Mesenchymal stem cell (in vitro differentiated cells and primary cell): ENCODE data around the gene CMSS1.

Experiments
- DNase-seq: peaks from one replicate; pipeline ENCODE4 v3.0.0-alpha.2; 2013
- H2AFZ ChIP-seq: one replicate; pipeline ENCODE4 v1.6.1; 2013; ENCODE audit warnings: low read depth, mild to moderate bottlenecking, control low read depth, inconsistent platforms, low read length, moderate library complexity
- H2AK5ac ChIP-seq: 2 replicates; pipeline ENCODE4 v1.6.1; 2013; ENCODE audit warnings: low read length, moderate library complexity, mild to moderate bottlenecking, inconsistent platforms; ENCODE audit not compliant: severe bottlenecking
- H2BK120ac ChIP-seq: one replicate; pipeline ENCODE4 v1.6.1; 2013; ENCODE audit warnings: low read depth, mild to moderate bottlenecking, inconsistent platforms, low read length, moderate library complexity
- H2BK12ac ChIP-seq, 2 experiments: one replicate each; pipeline ENCODE4 v1.6.1; 2013; ENCODE audit warnings: inconsistent platforms in 2 of 2, low read length in 2 of 2, mild to moderate bottlenecking in 2 of 2, moderate library complexity in 2 of 2, control low read depth in 1 of 2
- H2BK15ac ChIP-seq: one replicate; pipeline ENCODE4 v1.6.1; 2013; ENCODE audit warnings: mild to moderate bottlenecking, low read depth, inconsistent platforms; ENCODE audit not compliant: poor library complexity, severe bottlenecking
- H2BK5ac ChIP-seq: 2 replicates; pipeline ENCODE4 v1.6.1; 2013; ENCODE audit warnings: low read depth, mild to moderate bottlenecking, low read length, control low read depth, inconsistent platforms; ENCODE audit not compliant: poor library complexity, severe bottlenecking
- H3K14ac ChIP-seq, 2 experiments: one replicate each; pipeline ENCODE4 v1.6.1; 2013; ENCODE audit warnings: inconsistent platforms in 2 of 2, low read length in 2 of 2, control low read depth in 1 of 2, mild to moderate bottlenecking in 1 of 2, moderate library complexity in 1 of 2
- H3K18ac ChIP-seq, 2 experiments: one replicate each; pipeline ENCODE4 v1.6.1; 2013; ENCODE audit warnings: inconsistent platforms in 2 of 2, low read length in 2 of 2, control low read depth in 1 of 2, low read depth in 1 of 2, mild to moderate bottlenecking in 1 of 2
- H3K23ac ChIP-seq, 2 experiments: one replicate each; pipeline ENCODE4 v1.6.1; 2013; ENCODE audit warnings: inconsistent platforms in 2 of 2, low read length in 2 of 2, mild to moderate bottlenecking in 2 of 2, moderate library complexity in 2 of 2, control low read depth in 1 of 2
- H3K27ac ChIP-seq: 2 replicates; pipeline ENCODE4 v1.5.1; 2013; ENCODE audit warnings: mild to moderate bottlenecking, moderate library complexity, low read length, control low read depth, inconsistent platforms; ENCODE audit not compliant: poor library complexity, severe bottlenecking
- H3K27me3 ChIP-seq, 2 experiments: 2 replicates each; pipeline versions ENCODE4 v1.6.1 to v1.7.0; 2013; ENCODE audit warnings: low read length in 2 of 2, mild to moderate bottlenecking in 2 of 2, moderate library complexity in 2 of 2, control low read depth in 1 of 2, inconsistent platforms in 1 of 2; ENCODE audit not compliant: control insufficient read depth in 1 of 2, insufficient read depth in 1 of 2
- H3K36me3 ChIP-seq, 2 experiments: 2 replicates each; pipeline versions ENCODE4 v1.6.1 to v1.7.0; 2013; ENCODE audit warnings: low read length in 2 of 2, control low read depth in 1 of 2, inconsistent platforms in 1 of 2, low read depth in 1 of 2, mild to moderate bottlenecking in 1 of 2; ENCODE audit not compliant: insufficient read depth in 2 of 2, control insufficient read depth in 1 of 2
- H3K4ac ChIP-seq, 2 experiments: one replicate each; pipeline ENCODE4 v1.6.1; 2013; ENCODE audit warnings: inconsistent platforms in 2 of 2, low read length in 2 of 2, mild to moderate bottlenecking in 2 of 2, moderate library complexity in 2 of 2, control low read depth in 1 of 2, low read depth in 1 of 2
- H3K4me1 ChIP-seq: 2 replicates; pipeline ENCODE4 v1.6.1; 2013; ENCODE audit warnings: low read depth, low read length, control low read depth; ENCODE audit not compliant: control insufficient read depth, insufficient read depth
- H3K4me2 ChIP-seq: 2 replicates; pipeline ENCODE4 v1.6.1; 2013; ENCODE audit warnings: low read length, mild to moderate bottlenecking, inconsistent platforms; ENCODE audit not compliant: poor library complexity, severe bottlenecking
- H3K4me3 ChIP-seq, 2 experiments: 2 replicates each; pipeline versions ENCODE4 v1.5.1 to v1.7.0; 2013; ENCODE audit warnings: low read length in 2 of 2, mild to moderate bottlenecking in 2 of 2, control low read depth in 1 of 2, low read depth in 1 of 2; ENCODE audit not compliant: insufficient read depth in 1 of 2
- H3K79me1 ChIP-seq: replicated peaks from 2 replicates; pipeline ENCODE4 v1.6.1; 2013; ENCODE audit warnings: mild to moderate bottlenecking, control low read depth, low read length, inconsistent platforms; ENCODE audit not compliant: poor library complexity, severe bottlenecking
- H3K9ac ChIP-seq: 2 replicates; pipeline ENCODE4 v1.7.0; 2013; ENCODE audit warnings: mild to moderate bottlenecking, low read length, moderate library complexity
- H3K9me3 ChIP-seq: 2 replicates; pipeline ENCODE4 v1.7.0; 2013; ENCODE audit warnings: mild to moderate bottlenecking, low read length; ENCODE audit not compliant: control insufficient read depth
- H4K8ac ChIP-seq: one replicate; pipeline ENCODE4 v1.6.1; 2013; ENCODE audit warnings: inconsistent platforms, mild to moderate bottlenecking, low read length, moderate library complexity
- H4K91ac ChIP-seq: one replicate; pipeline ENCODE4 v1.6.1; 2013; ENCODE audit warnings: mild to moderate bottlenecking, low read length, inconsistent platforms
- WGBS: methylation state at CpG from one replicate; pipeline ENCODE4 v1.1.7; 2013; ENCODE audit warnings: mixed read lengths; 5-methylcytosine and 5-hydroxymethylcytosine counted together

CMSS1 gene

DNA sequence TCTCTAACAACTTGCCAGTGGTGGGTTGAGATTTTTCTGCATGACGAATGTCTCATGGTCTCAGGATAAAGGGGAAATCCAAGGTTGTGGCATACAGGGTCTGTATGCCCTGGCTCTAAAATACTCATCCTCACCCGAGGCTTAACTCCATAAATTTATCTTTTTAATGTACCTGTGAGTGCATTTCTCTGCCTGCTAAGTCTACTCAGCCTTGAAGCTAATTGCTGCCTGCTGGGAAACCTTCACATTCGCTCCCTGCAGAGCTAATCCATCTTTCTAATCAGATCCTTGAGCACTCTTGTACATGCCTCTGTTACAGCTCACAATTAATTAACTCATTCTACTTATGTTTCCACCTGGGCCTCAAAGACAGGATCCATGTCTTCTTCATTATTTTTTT is 93.8 kb downstream of the CMSS1 start:
- no peak overlapping the region for H2BK15ac ChIP-seq
- no peak overlapping the region for H2BK5ac ChIP-seq
- H4K8ac ChIP-seq = no peak overlapping the region
- H3K4me3 ChIP-seq = no peak overlapping the region
- H3K27ac ChIP-seq = peak overlapping the region; percentile 77
- H3K4me1 ChIP-seq = peaks cover 3% of the 10 kb centered on the region
- no peak overlapping the region for H2AFZ ChIP-seq
- H3K23ac ChIP-seq = no peak overlapping the region
- no peaks in the 10 kb centered on the region for H3K36me3 ChIP-seq
- H4K91ac ChIP-seq = no peak overlapping the region
- DNase-seq = no peak
- H3K9me3 ChIP-seq = no peaks in the 10 kb centered on the region
- no peak overlapping the region for H2BK12ac ChIP-seq
- no peak overlapping the region for H2BK120ac ChIP-seq
- H3K14ac ChIP-seq = no peak overlapping the region
- no peak overlapping the region for H3K18ac ChIP-seq
- no peak overlapping the region for H3K4ac ChIP-seq
- no peaks in the 10 kb centered on the region for H3K27me3 ChIP-seq
- H3K4me2 ChIP-seq = no peak overlapping the region
- H3K79me1 ChIP-seq = peaks cover 1% of the 10 kb centered on the region
- WGBS = 57% methylated on average over 3 of the region's 3 CpGs
- no peak overlapping the region for H3K9ac ChIP-seq
- H2AK5ac ChIP-seq = peak overlapping the region; percentile 55

DNA sequence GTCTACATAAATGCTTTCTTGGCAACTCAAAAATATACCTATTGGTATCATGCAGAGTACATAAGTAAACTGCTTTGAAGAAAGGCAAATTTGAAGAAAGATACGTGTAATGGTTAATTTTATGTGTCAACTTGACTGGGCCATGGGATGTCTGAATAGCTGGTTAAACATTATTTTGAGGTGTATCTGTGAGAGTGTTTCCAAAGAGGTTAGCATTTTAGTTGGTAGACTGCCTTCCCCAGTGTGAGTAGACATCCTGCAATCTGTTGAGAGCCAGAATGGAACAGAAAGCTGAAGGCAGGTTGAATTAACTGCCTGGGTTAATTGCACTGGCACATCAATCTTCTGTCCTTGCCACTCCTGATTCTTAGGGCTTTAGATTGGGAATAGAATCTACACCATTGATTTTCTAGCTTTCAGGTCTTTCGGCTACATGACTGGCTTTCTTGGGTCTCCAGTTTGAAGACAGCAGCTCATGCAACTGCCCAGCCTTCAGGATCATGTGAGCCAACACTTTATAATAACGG is 98.3 kb downstream of the CMSS1 start:
- Histone ChIP-seq H3K9me3 (no peaks in the 10 kb centered on the region), H3K27ac (no peak overlapping the region), H2BK15ac (no peak overlapping the region), H3K79me1 (peaks cover 1% of the 10 kb centered on the region), H2AK5ac (no peak overlapping the region), H4K91ac (no peak overlapping the region), H3K14ac (no peak overlapping the region), H3K9ac (no peak overlapping the region), H3K4me3 (no peak overlapping the region), H3K4me1 (peaks cover 3% of the 10 kb centered on the region), H4K8ac (no peak overlapping the region), H3K27me3 (no peaks in the 10 kb centered on the region), H2BK120ac (no peak overlapping the region), H2AFZ (no peak overlapping the region), H3K36me3 (no peaks in the 10 kb centered on the region), H3K18ac (no peak overlapping the region), H3K4me2 (no peak overlapping the region), H3K23ac (no peak overlapping the region), H3K4ac (no peak overlapping the region), H2BK12ac (no peak overlapping the region), H2BK5ac (no peak overlapping the region)
- no peak for DNase-seq
- WGBS = 100% methylated on average over 3 of the region's 3 CpGs

DNA sequence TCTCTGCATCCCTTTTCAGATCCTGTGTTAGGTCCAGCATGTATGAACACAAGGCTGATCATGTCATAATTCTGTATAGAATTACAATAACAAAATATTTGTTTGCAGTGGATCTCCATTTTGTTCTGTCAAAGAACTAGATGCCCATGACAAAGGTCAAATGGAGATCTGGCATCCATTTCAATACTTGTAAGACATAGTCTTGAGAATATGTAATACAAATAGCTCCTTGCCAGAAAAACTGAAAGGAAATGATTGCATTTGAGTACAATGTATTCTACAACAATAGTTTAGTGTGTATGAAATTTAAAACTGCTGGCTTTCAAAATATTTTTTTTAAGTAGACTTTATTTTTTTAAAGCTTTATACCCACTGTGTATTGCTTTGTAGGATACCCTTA is 101.1 kb downstream of the CMSS1 start:
- no peak overlapping the region for H3K4ac ChIP-seq
- no peaks in the 10 kb centered on the region for H3K27me3 ChIP-seq
- H3K27ac ChIP-seq = no peak overlapping the region
- H3K4me1 ChIP-seq = no peaks in the 10 kb centered on the region
- H3K36me3 ChIP-seq = no peaks in the 10 kb centered on the region
- no peak overlapping the region for H2AK5ac ChIP-seq
- no peak overlapping the region for H3K18ac ChIP-seq
- no peaks in the 10 kb centered on the region for H3K9me3 ChIP-seq
- no peak overlapping the region for H2AFZ ChIP-seq
- H2BK5ac ChIP-seq = no peak overlapping the region
- DNase-seq = no peak
- H3K79me1 ChIP-seq = no peaks in the 10 kb centered on the region
- no peak overlapping the region for H3K9ac ChIP-seq
- H4K91ac ChIP-seq = no peak overlapping the region
- no peak overlapping the region for H2BK12ac ChIP-seq
- no peak overlapping the region for H4K8ac ChIP-seq
- no peak overlapping the region for H2BK120ac ChIP-seq
- H3K4me2 ChIP-seq = no peak overlapping the region
- no peak overlapping the region for H2BK15ac ChIP-seq
- no peak overlapping the region for H3K23ac ChIP-seq
- no peak overlapping the region for H3K4me3 ChIP-seq
- H3K14ac ChIP-seq = no peak overlapping the region

DNA sequence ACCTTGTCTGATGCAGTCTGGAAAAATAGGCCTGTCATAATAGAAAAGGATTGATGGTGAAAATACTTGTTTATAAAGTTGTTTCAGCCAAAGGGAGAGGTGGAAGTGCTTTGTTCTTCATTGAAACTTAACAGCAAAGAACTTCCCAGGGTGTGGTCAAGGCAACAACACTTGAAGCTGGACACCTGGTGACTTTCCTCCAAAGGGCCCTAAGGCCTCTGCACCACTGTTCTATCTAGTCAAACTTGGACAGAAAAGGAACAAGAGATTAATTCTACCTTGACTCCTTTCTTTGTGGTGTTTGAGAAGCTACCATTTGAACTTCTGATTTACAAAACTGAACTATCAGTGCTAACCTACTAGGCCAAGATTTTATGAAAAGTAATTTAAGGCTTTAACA is 102.0 kb downstream of the CMSS1 start:
- Histone ChIP-seq H3K36me3 (no peaks in the 10 kb centered on the region), H3K9me3 (no peaks in the 10 kb centered on the region), H3K27me3 (no peaks in the 10 kb centered on the region), H3K23ac (no peak overlapping the region), H2BK5ac (no peak overlapping the region), H2BK12ac (no peak overlapping the region), H2BK120ac (no peak overlapping the region), H2BK15ac (no peak overlapping the region), H3K79me1 (no peaks in the 10 kb centered on the region), H3K14ac (no peak overlapping the region), H3K4ac (no peak overlapping the region), H4K8ac (no peak overlapping the region), H3K4me2 (no peak overlapping the region), H3K27ac (no peak overlapping the region), H2AK5ac (peak overlapping the region; percentile 76), H3K9ac (no peak overlapping the region), H3K4me1 (no peaks in the 10 kb centered on the region), H3K18ac (no peak overlapping the region), H4K91ac (no peak overlapping the region), H2AFZ (no peak overlapping the region), H3K4me3 (no peak overlapping the region)
- no peak for DNase-seq
